ENCODE results near the gene NACC1. TPM values are rescaled to one million over a fixed set of nuclear protein-coding genes. Genes with fewer than 3 reads are reported as not detected.

The NACC1 gene
- total RNA-seq, 1 donor from 2014 or later = 99.4 TPM

GRCh38 chr19:13099073-13099999 is 18.7 kb upstream of the NACC1 start:
- TF ChIP-seq CTCF (conservative IDR thresholded peaks at IDR 0.05) = no peak
- Mint-ChIP-seq H3K4me3 (peak overlapping the region; percentile 10), H3K36me3 (ENCODE audit: low read depth) (peaks cover 4% of the 10 kb centered on the region), H3K27me3 (ENCODE audit: low read depth) (peaks cover 82% of the 10 kb centered on the region), H3K4me1 (peaks cover 22% of the 10 kb centered on the region), H3K9me3 (no peaks in the 10 kb centered on the region), H3K27ac (ENCODE audit: unreplicated experiment) (no peak overlapping the region)
- no peak for DNase-seq (ENCODE audit: low read depth, low spot score)

- H3K27ac Mint-ChIP-seq (ENCODE audit: unreplicated experiment) = no peak overlapping the region
- H3K27me3 Mint-ChIP-seq (ENCODE audit: low read depth) = peaks cover 75% of the 10 kb centered on the region
- TF ChIP-seq CTCF (conservative IDR thresholded peaks at IDR 0.05) = no peak
- DNase-seq (ENCODE audit: low read depth, low spot score) = no peak
- H3K4me3 Mint-ChIP-seq = peak overlapping the region; percentile 10
- peaks cover 4% of the 10 kb centered on the region for H3K36me3 Mint-ChIP-seq (ENCODE audit: low read depth)
- peaks cover 18% of the 10 kb centered on the region for H3K4me1 Mint-ChIP-seq
- H3K9me3 Mint-ChIP-seq = no peaks in the 10 kb centered on the region
Measured at GRCh38 chr19:13100031-13100588, 18.0 kb upstream of the NACC1 start.

GRCh38 chr19:13100841-13101589 is 17.0 kb upstream of the NACC1 start:
- peak; percentile 19 for TF ChIP-seq CTCF (conservative IDR thresholded peaks at IDR 0.05)
- no peak for DNase-seq (ENCODE audit: low read depth, low spot score)

GRCh38 chr19:13101590-13102415 is 16.3 kb upstream of the NACC1 start:
- Mint-ChIP-seq H3K27ac (ENCODE audit: unreplicated experiment) (no peak overlapping the region), H3K36me3 (ENCODE audit: low read depth) (peaks cover 4% of the 10 kb centered on the region), H3K4me3 (no peak overlapping the region), H3K27me3 (ENCODE audit: low read depth) (peaks cover 59% of the 10 kb centered on the region), H3K9me3 (no peaks in the 10 kb centered on the region), H3K4me1 (peaks cover 11% of the 10 kb centered on the region)
- TF ChIP-seq CTCF (conservative IDR thresholded peaks at IDR 0.05) = no peak
- DNase-seq (ENCODE audit: low read depth, low spot score) = no peak

More at GRCh38 chr19:13100841-13101589, 17.0 kb upstream of the NACC1 start:
- Mint-ChIP-seq H3K27me3 (ENCODE audit: low read depth) (peaks cover 67% of the 10 kb centered on the region), H3K4me1 (peaks cover 14% of the 10 kb centered on the region), H3K4me3 (no peak overlapping the region), H3K36me3 (ENCODE audit: low read depth) (peaks cover 4% of the 10 kb centered on the region), H3K27ac (ENCODE audit: unreplicated experiment) (no peak overlapping the region), H3K9me3 (no peaks in the 10 kb centered on the region)

- Mint-ChIP-seq H3K27me3 (ENCODE audit: low read depth) (peaks cover 54% of the 10 kb centered on the region), H3K4me3 (no peak overlapping the region), H3K36me3 (ENCODE audit: low read depth) (peaks cover 4% of the 10 kb centered on the region), H3K4me1 (peaks cover 11% of the 10 kb centered on the region), H3K9me3 (no peaks in the 10 kb centered on the region), H3K27ac (ENCODE audit: unreplicated experiment) (no peak overlapping the region)
- TF ChIP-seq CTCF (conservative IDR thresholded peaks at IDR 0.05) = no peak
- no peak for DNase-seq (ENCODE audit: low read depth, low spot score)
Measured at GRCh38 chr19:13102416-13102665, 15.7 kb upstream of the NACC1 start.
